DND-41 (cell line): ENCODE measurements around the gene ABHD3.
A peak's percentile ranks its signal among the peaks of the same experiment; 100 is the strongest.
"Not testable (repeated sequence)": the region's sequence is repeated elsewhere in the genome, so short reads cannot be mapped to it uniquely, and the experiment has no call there.

ENCODE experiments used
- ATAC-seq: fragments of 200-7000 bp; cut with Tn5 transposase; 3 replicates; pipeline ENCODE4 v1.9.1; 2021; ENCODE audit warnings: low read depth; ENCODE audit not compliant: insufficient read depth
- DNase-seq: peaks from one replicate; pipeline ENCODE4 v3.0.0-alpha.2; 2020
- H2AFZ ChIP-seq: 2 replicates; pipeline ENCODE4 v1.6.0; 2012; ENCODE audit warnings: low read depth, low read length
- H3K27ac ChIP-seq: 2 replicates; pipeline ENCODE4 v1.5.1; 2012; ENCODE audit warnings: low read length, inconsistent platforms
- H3K27me3 ChIP-seq: fragments of 200-600 bp; sonication (generic); 2 replicates; pipeline ENCODE4 v1.6.0; 2012; ENCODE audit warnings: low read length, mild to moderate bottlenecking, inconsistent platforms; ENCODE audit not compliant: insufficient read depth, poor library complexity
- H3K36me3 ChIP-seq: 2 replicates; pipeline ENCODE4 v1.5.1; 2012; ENCODE audit warnings: low read length, inconsistent platforms; ENCODE audit not compliant: insufficient read depth
- H3K4me1 ChIP-seq: 2 replicates; pipeline ENCODE4 v1.5.1; 2012; ENCODE audit warnings: mild to moderate bottlenecking, low read length; ENCODE audit not compliant: insufficient read depth
- H3K4me2 ChIP-seq: 2 replicates; pipeline ENCODE4 v1.6.0; 2012; ENCODE audit warnings: mild to moderate bottlenecking, moderate library complexity, low read length, inconsistent platforms; ENCODE audit not compliant: insufficient read depth
- H3K4me3 ChIP-seq, 2 experiments: fragments of 200-600 bp in 1 of 2; shearing (Covaris generic) in 1 of 2; 2 replicates each; pipeline ENCODE4 v1.5.1; 2012 to 2016; ENCODE audit warnings: inconsistent platforms in 2 of 2, low read length in 2 of 2, mild to moderate bottlenecking in 2 of 2, low read depth in 1 of 2, moderate library complexity in 1 of 2
- H3K79me2 ChIP-seq: 2 replicates; pipeline ENCODE4 v1.6.0; 2012; ENCODE audit warnings: low read length, inconsistent platforms; ENCODE audit not compliant: insufficient read depth
- H3K9ac ChIP-seq: 2 replicates; pipeline ENCODE4 v1.6.0; 2012; ENCODE audit warnings: low read depth, mild to moderate bottlenecking, inconsistent platforms, low read length, moderate library complexity
- H3K9me3 ChIP-seq: 2 replicates; pipeline ENCODE4 v1.5.1; 2012; ENCODE audit warnings: low read length, moderate library complexity, mild to moderate bottlenecking, inconsistent platforms; ENCODE audit not compliant: insufficient read depth, severe bottlenecking
- H4K20me1 ChIP-seq: 2 replicates; pipeline ENCODE4 v1.6.0; 2012; ENCODE audit warnings: low read length; ENCODE audit not compliant: insufficient read depth
- EZH2 ChIP-seq: IDR thresholded peaks from 3 replicates; pipeline ENCODE4 v1.6.1; 2012; ENCODE audit warnings: borderline replicate concordance, low read depth, mild to moderate bottlenecking, moderate library complexity, low read length, inconsistent platforms; ENCODE audit not compliant: severe bottlenecking
- TF ChIP-seq, protein P1 (sequence below): IDR thresholded peaks from 2 replicates; pipeline ENCODE4 v1.5.1; 2012; ENCODE audit warnings: borderline replicate concordance, low read length, moderate library complexity, mild to moderate bottlenecking; ENCODE audit not compliant: poor library complexity, severe bottlenecking; ENCODE audit errors: extremely low read depth

ABHD3 gene

DNA sequence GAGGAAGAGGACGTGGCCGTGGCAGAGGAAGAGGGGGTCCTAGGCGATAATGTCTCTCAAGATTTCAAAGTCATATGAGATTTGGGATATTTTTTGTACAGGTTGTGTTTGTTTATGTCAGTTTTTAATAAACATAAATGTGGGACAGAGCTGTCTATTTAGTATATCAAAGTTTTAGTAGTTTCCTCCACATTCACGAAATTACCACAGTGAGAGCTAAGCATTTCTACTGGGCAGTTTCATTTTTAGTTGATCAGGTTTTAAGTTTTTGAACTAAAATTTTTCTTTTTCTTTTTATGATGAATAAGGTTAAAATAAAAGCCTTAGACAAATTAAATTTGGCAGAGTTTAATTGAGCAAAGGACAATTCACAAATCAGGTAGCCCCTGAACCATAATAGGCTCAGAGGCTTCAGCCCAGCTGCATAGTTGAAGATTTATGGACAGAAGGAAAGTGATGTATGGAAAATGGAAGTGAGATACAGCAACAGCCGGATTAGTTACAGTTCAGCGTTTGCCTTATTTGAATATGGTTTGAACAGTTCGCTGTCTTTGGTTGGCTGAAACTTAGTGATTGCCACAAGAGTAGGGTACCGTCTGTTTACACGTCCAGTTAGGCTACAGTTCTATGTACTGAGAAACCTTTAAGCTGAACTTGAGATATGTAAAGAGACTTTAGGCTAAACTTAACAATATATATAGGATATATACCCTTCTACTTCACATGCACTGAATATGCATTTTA is 75.3 kb downstream of the ABHD3 start:
- DNase-seq (no peak), ATAC-seq (no peak)
- Histone ChIP-seq H3K27me3 (no peaks in the 10 kb centered on the region), H3K36me3 (peaks cover 86% of the 10 kb centered on the region), H3K4me1 (no peaks in the 10 kb centered on the region), H3K9me3 (no peaks in the 10 kb centered on the region), H3K27ac (no peak overlapping the region), H3K4me2 (no peak overlapping the region), H2AFZ (no peak overlapping the region), H3K9ac (no peak overlapping the region), H3K79me2 (peaks cover 57% of the 10 kb centered on the region), H3K4me3 (no peak overlapping the region), H4K20me1 (peaks cover 39% of the 10 kb centered on the region; the same call in 1 of the 2 replicates)
- TF ChIP-seq, protein P1, sequence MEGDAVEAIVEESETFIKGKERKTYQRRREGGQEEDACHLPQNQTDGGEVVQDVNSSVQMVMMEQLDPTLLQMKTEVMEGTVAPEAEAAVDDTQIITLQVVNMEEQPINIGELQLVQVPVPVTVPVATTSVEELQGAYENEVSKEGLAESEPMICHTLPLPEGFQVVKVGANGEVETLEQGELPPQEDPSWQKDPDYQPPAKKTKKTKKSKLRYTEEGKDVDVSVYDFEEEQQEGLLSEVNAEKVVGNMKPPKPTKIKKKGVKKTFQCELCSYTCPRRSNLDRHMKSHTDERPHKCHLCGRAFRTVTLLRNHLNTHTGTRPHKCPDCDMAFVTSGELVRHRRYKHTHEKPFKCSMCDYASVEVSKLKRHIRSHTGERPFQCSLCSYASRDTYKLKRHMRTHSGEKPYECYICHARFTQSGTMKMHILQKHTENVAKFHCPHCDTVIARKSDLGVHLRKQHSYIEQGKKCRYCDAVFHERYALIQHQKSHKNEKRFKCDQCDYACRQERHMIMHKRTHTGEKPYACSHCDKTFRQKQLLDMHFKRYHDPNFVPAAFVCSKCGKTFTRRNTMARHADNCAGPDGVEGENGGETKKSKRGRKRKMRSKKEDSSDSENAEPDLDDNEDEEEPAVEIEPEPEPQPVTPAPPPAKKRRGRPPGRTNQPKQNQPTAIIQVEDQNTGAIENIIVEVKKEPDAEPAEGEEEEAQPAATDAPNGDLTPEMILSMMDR, result no peak
- TF ChIP-seq EZH2, result no peak

GRCh38 chr18:21621640-21622039 is 82.9 kb downstream of the ABHD3 start:
- ATAC-seq, H3K27ac ChIP-seq, H3K4me3 ChIP-seq, H3K9me3 ChIP-seq, H2AFZ ChIP-seq, H3K4me2 ChIP-seq, H3K9ac ChIP-seq, DNase-seq, H3K27me3 ChIP-seq: not testable (repeated sequence)
- Histone ChIP-seq H3K79me2 (peaks cover 98% of the 10 kb centered on the region), H3K36me3 (peaks cover 88% of the 10 kb centered on the region), H4K20me1 (peaks cover 75% of the 10 kb centered on the region), H3K4me1 (peaks cover 16% of the 10 kb centered on the region; the same call in 1 of the 2 replicates)

- peaks cover 38% of the 10 kb centered on the region for H4K20me1 ChIP-seq
- peak within 1 kb of the TSS; percentile 98 for H3K27ac ChIP-seq
- H3K4me1 ChIP-seq, result peaks cover 42% of the 10 kb centered on the region
- H3K9me3 ChIP-seq, result no peaks in the 10 kb centered on the region
- no peak for TF ChIP-seq EZH2
- TF ChIP-seq, protein P1, result peak; percentile 94
- peak within 1 kb of the TSS; percentile 87 for H3K9ac ChIP-seq
- peak; percentile 91 for DNase-seq
- H2AFZ ChIP-seq, result peak within 1 kb of the TSS; percentile 90
- peaks cover 34% of the 10 kb centered on the region for H3K36me3 ChIP-seq
- ATAC-seq, result peak; percentile 97
- peak within 1 kb of the TSS; percentile 87 for H3K4me2 ChIP-seq
- no peaks in the 10 kb centered on the region for H3K27me3 ChIP-seq
- peak within 1 kb of the TSS; percentile 79 to 83 for H3K4me3 ChIP-seq
- H3K79me2 ChIP-seq, result peaks cover 53% of the 10 kb centered on the region
Observed at GRCh38 chr18:21612125-21613039, 92.2 kb downstream of the ABHD3 start, which contains the start of gene SNRPD1. Gene SNRPD1, plus strand, starts transcription at chr18:21612314. Its CDS starts 116 bp downstream, at chr18:21612430.

- DNase-seq, H3K27me3 ChIP-seq, H3K9me3 ChIP-seq: not testable (repeated sequence)
- Histone ChIP-seq H3K36me3 (peaks cover 26% of the 10 kb centered on the region), H3K4me1 (peaks cover 34% of the 10 kb centered on the region), H3K9ac (peak overlapping the region; percentile 87), H3K4me2 (peak overlapping the region; percentile 87), H3K4me3 (peak overlapping the region in 1 of 2 experiments; percentile 83; a peak in 2 of 4 replicates), H3K79me2 (peaks cover 45% of the 10 kb centered on the region), H2AFZ (peak overlapping the region; percentile 83), H4K20me1 (peaks cover 30% of the 10 kb centered on the region), H3K27ac (peak overlapping the region; percentile 98)
- peak; percentile 6 for ATAC-seq
Observed at GRCh38 chr18:21611401-21612124, 93.0 kb downstream of the ABHD3 start.
